Measurements from ENCODE around the gene PANK4. TPM values are rescaled to one million over a fixed set of nuclear protein-coding genes. Genes with fewer than 3 reads are reported as not detected.

Gene PANK4
- total and polyA plus RNA-seq, 2 donors (not counting 3 experiments of a cell fraction or from before 2014, with no cell fraction given): 22.1 to 34.0 TPM

DNA sequence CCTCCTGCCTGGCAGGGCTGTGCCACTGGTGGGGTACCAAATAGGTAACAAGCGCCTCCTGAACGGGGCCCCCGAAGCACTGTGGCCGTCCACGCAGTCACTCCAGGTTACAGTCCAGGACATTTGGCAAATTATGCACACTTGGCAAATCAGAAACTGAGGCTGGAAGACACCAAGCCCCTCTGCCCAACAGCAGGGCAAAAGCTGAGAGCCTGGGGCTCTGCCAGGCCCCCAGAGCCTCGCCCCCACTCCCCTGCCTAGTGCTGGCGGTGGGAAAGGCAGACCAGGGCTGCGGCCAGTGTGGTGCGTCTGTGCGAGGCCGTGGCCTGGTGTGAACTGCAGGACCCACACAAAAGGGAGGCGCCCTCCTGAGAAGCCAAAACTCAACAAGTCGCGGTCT is 9.4 kb downstream of the PANK4 start:
- peaks cover 1% of the 10 kb centered on the region for H3K79me2 ChIP-seq (ENCODE audit: control insufficient read depth, insufficient read depth, low read length)
- ChIA-PET POLR2A (no interaction called here), CTCF (no interaction called here)
- no peaks in the 10 kb centered on the region for H3K9me3 ChIP-seq (replicated peaks; ENCODE audit: control insufficient read depth, insufficient read depth, low read length)
- DNase-seq (ENCODE audit: low read depth, low spot score) (no peak), FAIRE-seq (no peak)
- H4K20me1 ChIP-seq (replicated peaks; ENCODE audit: control insufficient read depth, extremely low read depth, insufficient read depth, low read length): no peaks in the 10 kb centered on the region
- H3K27me3 ChIP-seq (ENCODE audit: control insufficient read depth in 2 of 2, insufficient read depth in 2 of 2, low read length in 2 of 2): no peaks in the 10 kb centered on the region
- no peak overlapping the region for H3K4me3 ChIP-seq (replicated peaks in 1 of 3; ENCODE audit: insufficient read depth in 1 of 3, low read depth in 1 of 3, low read length in 3 of 3)
- no peaks in the 10 kb centered on the region for H3K9me1 ChIP-seq (replicated peaks; ENCODE audit: control insufficient read depth, extremely low read depth, insufficient read depth, low read length)
- no peak overlapping the region for H3K9ac ChIP-seq (replicated peaks; ENCODE audit: extremely low read depth, insufficient read depth, low read length)
- intact Hi-C loops (cut with micrococcal nuclease) (no loop called here), dilution Hi-C loops (cut with MboI; ENCODE audit: extremely low pct_ligation_motif_present, low sequenced_read_pairs) (no loop called here)
- H2AFZ ChIP-seq (ENCODE audit: low read depth, low read length): no peak overlapping the region
- H3K36me3 ChIP-seq (ENCODE audit: control insufficient read depth in 2 of 2, extremely low read depth in 1 of 2, insufficient read depth in 2 of 2, low read length in 2 of 2): peaks cover 6 to 61% of the 10 kb centered on the region in 2 experiments
- no peak overlapping the region for H3K27ac ChIP-seq (ENCODE audit: insufficient read depth, low read depth, low read length)
- no peak for TF ChIP-seq CTCF (IDR thresholded peaks at IDR 0.05; ENCODE audit: extremely low read depth in 1 of 2, insufficient read depth in 1 of 2, low read depth in 1 of 2, low read length in 2 of 2)
- TF ChIP-seq POLR2AphosphoS5 (IDR thresholded peaks at IDR 0.05; ENCODE audit: insufficient read depth, low read depth, low read length): no peak
- no peak for TF ChIP-seq JUN (IDR thresholded peaks at IDR 0.05; ENCODE audit: borderline replicate concordance, insufficient read depth, insufficient read length, low read depth)
- TF ChIP-seq POLR2A (IDR thresholded peaks at IDR 0.05; ENCODE audit: low read depth, low read length): no peak
- TF ChIP-seq GATA2 (IDR thresholded peaks at IDR 0.05; ENCODE audit: insufficient read depth, insufficient read length, low read depth, low read length): no peak
- no peak for TF ChIP-seq MYC (IDR thresholded peaks at IDR 0.05; ENCODE audit: low read depth, low read length)
- TF ChIP-seq EZH2 (IDR thresholded peaks at IDR 0.05; ENCODE audit: borderline replicate concordance, low read depth, low read length, severe bottlenecking): no peak
- TF ChIP-seq MAX (IDR thresholded peaks at IDR 0.05; ENCODE audit: insufficient read depth, insufficient read length): no peak
- no peak for TF ChIP-seq FOS (IDR thresholded peaks at IDR 0.05; ENCODE audit: borderline replicate concordance, insufficient read depth, low read length)
- H3K4me1 ChIP-seq (ENCODE audit: control insufficient read depth, extremely low read depth, insufficient read depth, low read length): no peaks in the 10 kb centered on the region
- no TSS peak for BruUV-seq (replicated peaks)
- H3K4me2 ChIP-seq (ENCODE audit: insufficient read depth, low read length): no peak overlapping the region

Data from endothelial cell of umbilical vein (primary cell).